Spleen (tissue), 11 donors: ENCODE measurements around the gene TOP2B. TPM values are rescaled to one million over a fixed set of nuclear protein-coding genes. Genes with fewer than 3 reads are reported as not detected.

Experiments
- DNase-seq: peaks from one replicate; pipeline ENCODE4 v3.0.0-alpha.2; 2020
- H3K27ac ChIP-seq, 8 donors: fragments of 200-600 bp; sonication (generic) in 7 of 8; 1 replicate in 4 of 8; 2 replicates in 4 of 8; pipeline versions ENCODE4 v1.5.0 to v1.8.0; 2016 to 2021; ENCODE audit warnings: inconsistent platforms in 4 of 8, mild to moderate bottlenecking in 4 of 8, moderate library complexity in 1 of 8
- H3K27me3 ChIP-seq, 7 donors: fragments of 200-600 bp; sonication (generic) in 6 of 7; replicated peaks in 1 of 7; 1 replicate in 4 of 7; 2 replicates in 3 of 7; pipeline versions ENCODE4 v1.5.0 to v1.8.0; 2016 to 2021; ENCODE audit warnings: inconsistent platforms in 3 of 7, mild to moderate bottlenecking in 1 of 7
- H3K36me3 ChIP-seq, 6 donors: fragments of 200-600 bp; sonication (generic) in 5 of 6; 1 replicate in 4 of 6; 2 replicates in 2 of 6; pipeline versions ENCODE4 v1.5.0 to v1.8.0; 2016 to 2021; ENCODE audit warnings: inconsistent platforms in 2 of 6
- H3K4me1 ChIP-seq, 6 donors: fragments of 200-600 bp; sonication (generic) in 5 of 6; 1 replicate in 3 of 6; 2 replicates in 3 of 6; pipeline versions ENCODE4 v1.5.0 to v1.8.0; 2016 to 2021; ENCODE audit warnings: inconsistent platforms in 3 of 6
- H3K4me3 ChIP-seq, 8 donors: fragments of 200-600 bp; sonication (generic) in 7 of 8; 1 replicate in 4 of 8; 2 replicates in 4 of 8; pipeline versions ENCODE4 v1.5.0 to v1.8.0; 2016 to 2021; ENCODE audit warnings: inconsistent platforms in 4 of 8, mild to moderate bottlenecking in 4 of 8, moderate library complexity in 2 of 8
- H3K9me3 ChIP-seq, 8 donors: fragments of 200-600 bp; sonication (generic) in 7 of 8; 1 replicate in 4 of 8; 2 replicates in 4 of 8; pipeline versions ENCODE4 v1.5.0 to v1.8.0; 2016 to 2021; ENCODE audit warnings: inconsistent platforms in 4 of 8
- POLR2A ChIP-seq, 3 donors: fragments of 450-650 bp; IDR thresholded peaks; one replicate each; pipeline ENCODE4 v1.5.1; 2017; ENCODE audit warnings: antibody characterized with exemption in 3 of 3, mild to moderate bottlenecking in 1 of 3
- POLR2AphosphoS5 ChIP-seq, 3 donors: sonication (generic); formaldehyde crosslinking; IDR thresholded peaks; one replicate each; pipeline ENCODE4 v1.5.1; 2017; ENCODE audit warnings: antibody characterized with exemption in 3 of 3
- WGBS, 5 donors: extraction: QIAGEN DNeasy Blood & Tissue Kit in 3 of 5; methylation state at CpG; one replicate each; pipeline versions ENCODE4 v1.1.5 to v1.1.7; 2013 to 2018; 5-methylcytosine and 5-hydroxymethylcytosine counted together
- intact Hi-C: fragments of 100-400 bp; cut with DNase I; formaldehyde crosslinking; loops from one replicate; pipeline ENCODE4 v1.15.0; 2023; ENCODE audit warnings: low total_unique reads
- polyA plus RNA-seq, 3 donors: library from polyadenylated mRNA; stranded (reverse); fragments of 200-250 nt; gene quantifications; one replicate each; pipeline ENCODE4 v1.2.1, GENCODE V29; 2013
- total RNA-seq, 7 donors: library from RNA; depleted of rRNA in 3 of 7; stranded (reverse); fragments of >200 nt in 3 of 7; fragmentation: NEBNext Ultra II Directional in 4 of 7; extraction: Animal tissue kit (Norgen Biotek cat#: 25700) in 4 of 7; gene quantifications; one replicate each; pipeline versions ENCODE4 v1.1.0 to v1.2.1, GENCODE V29; 2016 to 2021
- TF ChIP-seq, protein P1 (sequence below), 11 experiments: fragments of 200-600 bp in 7 of 11; fragments of 450-650 bp in 4 of 11; sonication (generic) in 4 of 11; IDR thresholded peaks in 8 of 11; conservative IDR thresholded peaks in 3 of 11; 1 replicate in 7 of 11; 2 replicates in 4 of 11; pipeline versions ENCODE4 v1.4.0 to v1.8.0; 2016 to 2021; ENCODE audit warnings: antibody characterized with exemption in 11 of 11, inconsistent platforms in 4 of 11, mild to moderate bottlenecking in 1 of 11
- donor health status: healthy with polysubstance abuse.
- donor health status: DM: no; HTN: no; CAD: no; lungs with moderate emphysema.
- donor health status: DM: no; HTN: no; CAD: no.
- donor health status: Bipolar disorder and iron deficiency.
- donor health status: healthy.
- donor health status: DM: no; HTN: no; CAD: no.
- donor health status: DM: yes; HTN: yes; CAD: no.

Gene TOP2B
- total and polyA plus RNA-seq, 10 donors, result 56.2 to 135 (median 118) TPM

- WGBS, 5 donors, result 62 to 85% (median 82%) methylated on average over 5 of the region's 5 CpGs
- no peak for DNase-seq
- H3K27ac ChIP-seq, result no peak overlapping the region
Observed at GRCh38 chr3:25558121-25558520, 106.6 kb downstream of the TOP2B start.

GRCh38 chr3:25557694-25558093, 107.0 kb downstream of the TOP2B start:
- Histone ChIP-seq H3K27ac (no peak overlapping the region), H3K36me3 (no peaks in the 10 kb centered on the region), H3K4me3 (no peak overlapping the region), H3K4me1 (peaks cover 0 to 11% (median 3%) of the 10 kb centered on the region in 6 donors), H3K9me3 (no peaks in the 10 kb centered on the region), H3K27me3 (peaks cover 0 to 5% (median 0%) of the 10 kb centered on the region in 7 donors)
- intact Hi-C loops, result no loop called here
- DNase-seq, result no peak
- TF ChIP-seq, protein P1, sequence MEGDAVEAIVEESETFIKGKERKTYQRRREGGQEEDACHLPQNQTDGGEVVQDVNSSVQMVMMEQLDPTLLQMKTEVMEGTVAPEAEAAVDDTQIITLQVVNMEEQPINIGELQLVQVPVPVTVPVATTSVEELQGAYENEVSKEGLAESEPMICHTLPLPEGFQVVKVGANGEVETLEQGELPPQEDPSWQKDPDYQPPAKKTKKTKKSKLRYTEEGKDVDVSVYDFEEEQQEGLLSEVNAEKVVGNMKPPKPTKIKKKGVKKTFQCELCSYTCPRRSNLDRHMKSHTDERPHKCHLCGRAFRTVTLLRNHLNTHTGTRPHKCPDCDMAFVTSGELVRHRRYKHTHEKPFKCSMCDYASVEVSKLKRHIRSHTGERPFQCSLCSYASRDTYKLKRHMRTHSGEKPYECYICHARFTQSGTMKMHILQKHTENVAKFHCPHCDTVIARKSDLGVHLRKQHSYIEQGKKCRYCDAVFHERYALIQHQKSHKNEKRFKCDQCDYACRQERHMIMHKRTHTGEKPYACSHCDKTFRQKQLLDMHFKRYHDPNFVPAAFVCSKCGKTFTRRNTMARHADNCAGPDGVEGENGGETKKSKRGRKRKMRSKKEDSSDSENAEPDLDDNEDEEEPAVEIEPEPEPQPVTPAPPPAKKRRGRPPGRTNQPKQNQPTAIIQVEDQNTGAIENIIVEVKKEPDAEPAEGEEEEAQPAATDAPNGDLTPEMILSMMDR (IDR thresholded peaks at IDR 0.05 in 8 of 11, conservative IDR thresholded peaks at IDR 0.05 in 3 of 11), result no peak
- no peak for TF ChIP-seq POLR2AphosphoS5 (IDR thresholded peaks at IDR 0.05)
- TF ChIP-seq POLR2A (IDR thresholded peaks at IDR 0.05), result no peak
- 66 to 88% (median 81%) methylated on average over 3 of the region's 3 CpGs for whole genome bisulfite sequencing, 5 donors

More at GRCh38 chr3:25558121-25558520, 106.6 kb downstream of the TOP2B start:
- Histone ChIP-seq H3K4me3 (no peak overlapping the region), H3K9me3 (no peaks in the 10 kb centered on the region), H3K4me1 (peaks cover 0 to 11% (median 3%) of the 10 kb centered on the region in 6 donors), H3K27me3 (peaks cover 0 to 5% (median 0%) of the 10 kb centered on the region in 7 donors), H3K36me3 (no peaks in the 10 kb centered on the region)
- peak in 1 of 3 donors; percentile 10 for TF ChIP-seq POLR2AphosphoS5 (IDR thresholded peaks at IDR 0.05)
- TF ChIP-seq, protein P1 (IDR thresholded peaks at IDR 0.05 in 8 of 11, conservative IDR thresholded peaks at IDR 0.05 in 3 of 11), result no peak
- intact Hi-C loops, result no loop called here

DNA sequence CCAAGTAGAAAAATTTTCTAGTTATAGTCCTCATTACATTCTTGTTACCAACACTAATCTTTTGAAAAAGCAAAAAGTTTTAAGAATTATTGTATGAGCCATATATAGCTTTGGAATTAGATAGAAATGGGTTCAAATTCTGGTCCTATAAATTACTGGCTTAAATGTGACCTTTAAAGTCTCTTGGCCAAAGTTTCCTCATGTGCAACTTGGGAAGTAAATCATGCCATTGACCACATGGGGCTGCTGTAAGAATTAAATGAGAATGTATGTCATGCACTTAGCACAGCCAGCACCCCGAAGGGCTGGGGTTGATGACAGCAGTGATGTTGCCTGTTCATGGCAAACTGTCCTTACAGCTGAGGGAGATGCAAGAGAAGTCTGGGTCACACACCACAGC, 108.3 kb downstream of the TOP2B start:
- Histone ChIP-seq H3K9me3 (no peaks in the 10 kb centered on the region), H3K4me3 (no peak overlapping the region), H3K27me3 (peaks cover 0 to 5% (median 0%) of the 10 kb centered on the region in 7 donors), H3K27ac (no peak overlapping the region), H3K4me1 (peaks cover 0 to 11% (median 3%) of the 10 kb centered on the region in 6 donors), H3K36me3 (no peaks in the 10 kb centered on the region)
- whole genome bisulfite sequencing, 5 donors, result 57 to 86% (median 71%) methylated on average over 1 of the region's 1 CpG
- TF ChIP-seq POLR2AphosphoS5 (IDR thresholded peaks at IDR 0.05), result no peak
- TF ChIP-seq, protein P1 (IDR thresholded peaks at IDR 0.05 in 8 of 11, conservative IDR thresholded peaks at IDR 0.05 in 3 of 11), result no peak
- TF ChIP-seq POLR2A (IDR thresholded peaks at IDR 0.05), result no peak
- intact Hi-C loops, result no loop called here
- DNase-seq, result no peak

DNA sequence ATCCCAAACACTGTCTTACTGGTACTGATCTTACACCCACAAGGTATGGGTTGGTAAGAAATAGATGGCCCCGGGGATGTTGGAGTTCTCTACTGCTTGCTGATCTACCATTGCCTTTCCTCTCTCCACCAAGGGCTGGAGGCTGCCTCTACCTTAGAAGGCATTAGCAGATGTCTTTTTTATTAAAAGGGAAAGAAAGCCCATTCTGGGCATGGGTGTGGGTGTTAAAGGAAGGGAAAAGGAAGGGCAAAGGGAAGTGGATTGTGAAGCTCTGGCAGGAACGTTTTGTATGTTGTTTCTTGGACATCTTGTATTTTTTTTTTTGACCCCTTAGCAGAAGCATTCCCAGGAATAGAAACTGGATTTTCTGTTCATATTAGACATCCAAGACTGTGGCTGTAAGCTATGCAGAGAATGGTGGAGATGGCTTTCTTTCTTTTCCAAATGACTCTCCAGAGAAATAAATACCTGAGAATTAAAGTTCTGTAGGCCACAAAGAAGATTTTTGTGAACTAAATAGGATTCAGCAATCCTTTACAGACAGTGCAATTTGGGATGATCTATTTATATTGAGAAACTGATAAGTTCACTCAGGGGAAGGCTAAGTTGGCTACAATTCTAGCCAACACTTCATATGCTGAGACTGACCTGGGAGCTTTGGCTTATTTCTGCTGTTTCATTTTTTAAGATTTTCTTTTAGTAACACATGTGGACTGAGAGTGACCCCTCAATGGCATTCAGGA, 108.8 kb downstream of the TOP2B start:
- Histone ChIP-seq H3K4me3 (no peak overlapping the region), H3K27me3 (peaks cover 0 to 5% (median 0%) of the 10 kb centered on the region in 7 donors), H3K9me3 (no peaks in the 10 kb centered on the region), H3K36me3 (no peaks in the 10 kb centered on the region), H3K4me1 (peaks cover 0 to 11% (median 3%) of the 10 kb centered on the region in 6 donors), H3K27ac (no peak overlapping the region)
- 41 to 58% (median 47%) methylated on average over 2 of the region's 2 CpGs for WGBS, 5 donors
- no peak for DNase-seq
- intact Hi-C loops, result no loop called here
- TF ChIP-seq, protein P1 (IDR thresholded peaks at IDR 0.05 in 8 of 11, conservative IDR thresholded peaks at IDR 0.05 in 3 of 11), result no peak
- no peak for TF ChIP-seq POLR2AphosphoS5 (IDR thresholded peaks at IDR 0.05)
- TF ChIP-seq POLR2A (IDR thresholded peaks at IDR 0.05), result no peak
